ENCODE measurements around the gene RICTOR.

Gene RICTOR

DNA sequence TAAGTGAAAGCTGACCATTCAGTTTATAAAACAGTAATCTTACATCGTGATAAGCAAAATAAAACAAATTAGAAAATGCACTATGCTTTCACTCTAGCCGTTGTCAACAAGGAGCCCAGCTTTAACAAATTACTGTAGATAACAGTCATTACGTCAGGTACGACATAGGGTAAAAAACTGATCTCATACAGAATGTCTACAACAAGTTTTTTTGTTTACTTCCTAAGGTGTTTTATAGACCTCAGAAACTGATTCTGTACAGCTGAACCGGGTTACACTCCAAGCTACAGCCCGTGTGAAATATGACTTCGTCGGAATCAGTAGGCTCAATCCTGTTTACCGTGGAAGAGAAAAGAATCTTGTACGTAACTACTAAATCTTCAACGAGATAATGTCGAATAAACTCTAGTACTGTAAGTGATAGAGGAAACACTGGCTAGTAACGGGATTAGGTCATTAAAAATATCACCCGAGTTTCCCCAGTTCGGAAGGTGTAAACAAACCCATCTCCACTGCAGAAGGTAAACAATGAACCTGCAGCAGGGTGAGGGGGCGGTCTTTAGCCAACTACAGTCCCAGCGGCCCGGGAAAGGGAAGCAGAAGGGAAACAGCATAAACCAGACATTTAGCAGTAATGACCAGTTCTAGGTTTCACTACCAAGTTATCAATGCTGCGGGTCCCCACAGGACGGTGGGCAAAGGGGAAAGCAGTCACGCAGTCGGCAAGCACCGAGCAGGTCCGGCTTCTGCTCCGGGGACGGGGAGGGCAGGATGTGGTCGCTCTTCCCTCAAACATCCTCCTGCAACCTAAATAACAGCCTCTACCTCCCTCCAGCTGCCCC lies 1.1 kb downstream of the RICTOR start:
- Histone ChIP-seq H3K9ac (peak overlapping the region; percentile 96; the same call in 1 of the 2 replicates), H3K4me3 (IDR thresholded peaks at IDR 0.05; ENCODE audit: insufficient read depth, low read depth, low read length) (no peak overlapping the region), H3K79me2 (ENCODE audit: insufficient read depth, low read depth) (peaks cover 78% of the 10 kb centered on the region), H3K27ac (peak overlapping the region; percentile 97), H3K4me1 (ENCODE audit: low read depth, poor library complexity, severe bottlenecking) (peaks cover 31% of the 10 kb centered on the region), H2AFZ (ENCODE audit: low read depth) (peak overlapping the region; percentile 33; the same call in 1 of the 2 replicates), H3K36me3 (ENCODE audit: insufficient read depth) (no peaks in the 10 kb centered on the region), H3K27me3 (ENCODE audit: insufficient read depth, low read depth) (no peaks in the 10 kb centered on the region), H3K4me2 (peak overlapping the region; percentile 91), H4K20me1 (ENCODE audit: insufficient read depth) (peaks cover 3% of the 10 kb centered on the region)
- TF ChIP-seq, protein P1, sequence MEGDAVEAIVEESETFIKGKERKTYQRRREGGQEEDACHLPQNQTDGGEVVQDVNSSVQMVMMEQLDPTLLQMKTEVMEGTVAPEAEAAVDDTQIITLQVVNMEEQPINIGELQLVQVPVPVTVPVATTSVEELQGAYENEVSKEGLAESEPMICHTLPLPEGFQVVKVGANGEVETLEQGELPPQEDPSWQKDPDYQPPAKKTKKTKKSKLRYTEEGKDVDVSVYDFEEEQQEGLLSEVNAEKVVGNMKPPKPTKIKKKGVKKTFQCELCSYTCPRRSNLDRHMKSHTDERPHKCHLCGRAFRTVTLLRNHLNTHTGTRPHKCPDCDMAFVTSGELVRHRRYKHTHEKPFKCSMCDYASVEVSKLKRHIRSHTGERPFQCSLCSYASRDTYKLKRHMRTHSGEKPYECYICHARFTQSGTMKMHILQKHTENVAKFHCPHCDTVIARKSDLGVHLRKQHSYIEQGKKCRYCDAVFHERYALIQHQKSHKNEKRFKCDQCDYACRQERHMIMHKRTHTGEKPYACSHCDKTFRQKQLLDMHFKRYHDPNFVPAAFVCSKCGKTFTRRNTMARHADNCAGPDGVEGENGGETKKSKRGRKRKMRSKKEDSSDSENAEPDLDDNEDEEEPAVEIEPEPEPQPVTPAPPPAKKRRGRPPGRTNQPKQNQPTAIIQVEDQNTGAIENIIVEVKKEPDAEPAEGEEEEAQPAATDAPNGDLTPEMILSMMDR (conservative IDR thresholded peaks at IDR 0.05; ENCODE audit: low read depth, low read length): no peak

GRCh38 chr5:39068099-39068498 lies 6.1 kb downstream of the RICTOR start:
- no peak overlapping the region for H3K27ac ChIP-seq
- TF ChIP-seq, protein P1 (conservative IDR thresholded peaks at IDR 0.05; ENCODE audit: low read depth, low read length): no peak

DNA sequence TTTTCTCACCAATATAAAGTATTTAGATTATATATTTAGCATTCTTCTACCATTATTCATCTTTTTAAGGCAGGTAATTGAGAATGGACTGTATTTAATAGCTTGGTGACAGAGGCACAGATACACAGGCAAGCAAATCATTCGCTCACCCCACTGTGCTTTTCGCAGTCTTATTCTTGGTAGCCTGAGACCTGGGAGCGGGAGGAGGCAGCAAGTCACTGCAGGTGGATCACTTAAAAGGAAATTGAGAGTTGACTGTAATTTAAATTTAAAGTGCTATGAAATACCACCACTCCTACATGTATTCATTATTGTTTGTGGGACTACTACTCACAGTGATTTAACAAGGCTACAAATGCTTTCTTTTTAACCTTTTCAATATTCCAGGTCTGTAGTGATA lies 9.7 kb downstream of the RICTOR start:
- no peak overlapping the region for H3K27ac ChIP-seq
- H3K4me3 ChIP-seq (IDR thresholded peaks at IDR 0.05; ENCODE audit: insufficient read depth, low read depth, low read length): no peak overlapping the region
- TF ChIP-seq, protein P1 (conservative IDR thresholded peaks at IDR 0.05; ENCODE audit: low read depth, low read length): no peak
- peaks cover 19% of the 10 kb centered on the region for H3K4me1 ChIP-seq (ENCODE audit: low read depth, poor library complexity, severe bottlenecking)
- no peak overlapping the region for H3K9ac ChIP-seq
- H3K4me2 ChIP-seq: no peak overlapping the region
- H3K36me3 ChIP-seq (ENCODE audit: insufficient read depth): 0 out of 2 replicates have a peak, but pooled peaks cover 3% of the 10 kb centered on the region
- H2AFZ ChIP-seq (ENCODE audit: low read depth): no peak overlapping the region
- H3K27me3 ChIP-seq (ENCODE audit: insufficient read depth, low read depth): no peaks in the 10 kb centered on the region
- H4K20me1 ChIP-seq (ENCODE audit: insufficient read depth): no peaks in the 10 kb centered on the region
- peaks cover 90% of the 10 kb centered on the region for H3K79me2 ChIP-seq (ENCODE audit: insufficient read depth, low read depth)

More at GRCh38 chr5:39068099-39068498, 6.1 kb downstream of the RICTOR start:
- Histone ChIP-seq H3K4me1 (ENCODE audit: low read depth, poor library complexity, severe bottlenecking) (peaks cover 31% of the 10 kb centered on the region), H4K20me1 (ENCODE audit: insufficient read depth) (peaks cover 3% of the 10 kb centered on the region), H3K4me3 (IDR thresholded peaks at IDR 0.05; ENCODE audit: insufficient read depth, low read depth, low read length) (no peak overlapping the region), H2AFZ (ENCODE audit: low read depth) (no peak overlapping the region), H3K9ac (no peak overlapping the region), H3K36me3 (ENCODE audit: insufficient read depth) (0 out of 2 replicates have a peak, but pooled peaks cover 3% of the 10 kb centered on the region), H3K27me3 (ENCODE audit: insufficient read depth, low read depth) (no peaks in the 10 kb centered on the region), H3K79me2 (ENCODE audit: insufficient read depth, low read depth) (peaks cover 97% of the 10 kb centered on the region), H3K4me2 (no peak overlapping the region)

DNA sequence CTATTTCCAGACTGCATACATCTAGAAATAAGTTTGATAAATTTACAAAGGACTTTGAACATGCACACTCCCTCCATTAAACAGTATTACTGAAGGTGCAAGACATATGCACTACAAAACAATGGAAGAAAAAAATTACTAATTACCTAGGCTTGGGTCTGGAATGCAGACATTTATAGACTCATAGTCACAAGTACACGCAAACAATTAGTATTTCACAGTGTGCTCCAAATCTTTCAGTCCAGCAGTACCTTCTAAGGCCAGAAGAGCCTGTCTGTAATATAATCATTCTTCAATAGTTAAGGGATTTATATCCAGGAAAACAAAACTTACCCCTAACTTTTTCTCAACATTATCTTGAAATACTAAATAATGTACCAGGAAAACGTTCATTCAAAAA lies 11.2 kb downstream of the RICTOR start:
- no peaks in the 10 kb centered on the region for H3K27me3 ChIP-seq (ENCODE audit: insufficient read depth, low read depth)
- H2AFZ ChIP-seq (ENCODE audit: low read depth): no peak overlapping the region
- TF ChIP-seq, protein P1 (conservative IDR thresholded peaks at IDR 0.05; ENCODE audit: low read depth, low read length): no peak
- no peak overlapping the region for H3K4me3 ChIP-seq (IDR thresholded peaks at IDR 0.05; ENCODE audit: insufficient read depth, low read depth, low read length)
- H3K36me3 ChIP-seq (ENCODE audit: insufficient read depth): 0 out of 2 replicates have a peak, but pooled peaks cover 3% of the 10 kb centered on the region
- H3K4me2 ChIP-seq: no peak overlapping the region
- H3K4me1 ChIP-seq (ENCODE audit: low read depth, poor library complexity, severe bottlenecking): peaks cover 28% of the 10 kb centered on the region
- peaks cover 84% of the 10 kb centered on the region for H3K79me2 ChIP-seq (ENCODE audit: insufficient read depth, low read depth)
- H3K27ac ChIP-seq: no peak overlapping the region
- 0 out of 2 replicates have a peak, but pooled peaks cover 3% of the 10 kb centered on the region for H4K20me1 ChIP-seq (ENCODE audit: insufficient read depth)
- H3K9ac ChIP-seq: no peak overlapping the region
